ENCODE data around the gene GLRX5. TPM values are rescaled to one million over a fixed set of nuclear protein-coding genes. Genes with fewer than 3 reads are reported as not detected.

Gene GLRX5
- total RNA-seq, 5 donors from 2014 or later (not counting 1 experiment from before 2014, with no cell fraction given), result 15.4 to 24.2 (median 16.0) TPM

- no peaks in the 10 kb centered on the region for H3K9me3 Mint-ChIP-seq
- POLR2A ChIA-PET, result no interaction called here
- CTCF ChIA-PET, result interaction anchor here in 1 of 2 donors (1.0 kb wide), 1 partner anchor 14 kb away, joined by 3 read pairs; no protein-coding TSS in a partner anchor
These were observed 29.2 kb downstream of the GLRX5 start for GRCh38 chr14:95564060-95564459.

GRCh38 chr14:95569440-95569839, 34.6 kb downstream of the GLRX5 start:
- no CpG with 5 or more reads among the region's 3 CpGs for WGBS (ENCODE audit: insufficient coverage)
- ChIA-PET POLR2A (no interaction called here), CTCF (no interaction called here)
- no peaks in the 10 kb centered on the region for H3K9me3 Mint-ChIP-seq
- H3K36me3 ChIP-seq (ENCODE audit: control insufficient read depth in 2 of 2, extremely low read depth in 1 of 2, insufficient read depth in 1 of 2, low read length in 1 of 2), result no peaks in the 10 kb centered on the region
- H3K27ac ChIP-seq (ENCODE audit: low read length), result no peak overlapping the region
- H3K4me3 Mint-ChIP-seq, result no peak overlapping the region
- no peak overlapping the region for H3K27ac Mint-ChIP-seq
- DNase-seq (no peak), ATAC-seq (replicated peaks in 1 of 4) (no peak)
- H3K4me1 ChIP-seq (ENCODE audit: control insufficient read depth in 1 of 2, extremely low read depth in 1 of 2, insufficient read depth in 2 of 2, low read length in 2 of 2), result no peaks in the 10 kb centered on the region
- no peaks in the 10 kb centered on the region for H3K4me1 Mint-ChIP-seq
- no peaks in the 10 kb centered on the region for H3K36me3 Mint-ChIP-seq
- H3K27me3 ChIP-seq (replicated peaks in 1 of 2; ENCODE audit: control insufficient read depth in 2 of 2, extremely low read depth in 1 of 2, insufficient read depth in 2 of 2, low read length in 1 of 2), result peaks cover 0 to 12% of the 10 kb centered on the region in 2 experiments
- peaks cover 4 to 10% of the 10 kb centered on the region in 2 donors for H3K27me3 Mint-ChIP-seq
- no peak overlapping the region for H3K4me3 ChIP-seq (ENCODE audit: control insufficient read depth in 1 of 2, extremely low read depth in 1 of 2, low read length in 1 of 2)
- H3K9me3 ChIP-seq, result no peaks in the 10 kb centered on the region

More at GRCh38 chr14:95564060-95564459, 29.2 kb downstream of the GLRX5 start:
- ATAC-seq (replicated peaks in 1 of 4), result no peak
- Mint-ChIP-seq H3K27me3 (peaks cover 0 to 7% of the 10 kb centered on the region in 2 donors), H3K27ac (no peak overlapping the region), H3K4me1 (peaks cover 6% of the 10 kb centered on the region in 3 donors), H3K36me3 (no peaks in the 10 kb centered on the region), H3K4me3 (no peak overlapping the region)
- Histone ChIP-seq H3K4me1 (ENCODE audit: control insufficient read depth in 1 of 2, extremely low read depth in 1 of 2, insufficient read depth in 2 of 2, low read length in 2 of 2) (peaks cover 0 to 4% of the 10 kb centered on the region in 2 experiments), H3K9me3 (no peaks in the 10 kb centered on the region), H3K27ac (ENCODE audit: low read length) (no peak overlapping the region), H3K36me3 (ENCODE audit: control insufficient read depth in 2 of 2, extremely low read depth in 1 of 2, insufficient read depth in 1 of 2, low read length in 1 of 2) (no peaks in the 10 kb centered on the region), H3K27me3 (replicated peaks in 1 of 2; ENCODE audit: control insufficient read depth in 2 of 2, extremely low read depth in 1 of 2, insufficient read depth in 2 of 2, low read length in 1 of 2) (peaks cover 0 to 10% of the 10 kb centered on the region in 2 experiments), H3K4me3 (ENCODE audit: control insufficient read depth in 1 of 2, extremely low read depth in 1 of 2, low read length in 1 of 2) (no peak overlapping the region)
- WGBS (ENCODE audit: insufficient coverage), result 82% methylated on average over 2 of the region's 4 CpGs
- no peak for DNase-seq

GRCh38 chr14:95573313-95573712, 38.5 kb downstream of the GLRX5 start:
- no peaks in the 10 kb centered on the region for H3K4me1 Mint-ChIP-seq
- H3K27ac ChIP-seq (ENCODE audit: low read length), result no peak overlapping the region
- WGBS (ENCODE audit: insufficient coverage), result 94% methylated on average over 3 of the region's 7 CpGs
- H3K9me3 ChIP-seq, result no peaks in the 10 kb centered on the region
- no peaks in the 10 kb centered on the region for H3K36me3 Mint-ChIP-seq
- ChIA-PET POLR2A (no interaction called here), CTCF (no interaction called here)
- H3K9me3 Mint-ChIP-seq, result no peaks in the 10 kb centered on the region
- no peak for DNase-seq
- peaks cover 4 to 16% of the 10 kb centered on the region in 2 donors for H3K27me3 Mint-ChIP-seq
- H3K4me3 Mint-ChIP-seq, result no peak overlapping the region
- no peak overlapping the region for H3K4me3 ChIP-seq (ENCODE audit: control insufficient read depth in 1 of 2, extremely low read depth in 1 of 2, low read length in 1 of 2)
- no peak for ATAC-seq (replicated peaks in 1 of 4)
- no peaks in the 10 kb centered on the region for H3K36me3 ChIP-seq (ENCODE audit: control insufficient read depth in 2 of 2, extremely low read depth in 1 of 2, insufficient read depth in 1 of 2, low read length in 1 of 2)
- H3K4me1 ChIP-seq (ENCODE audit: control insufficient read depth in 1 of 2, extremely low read depth in 1 of 2, insufficient read depth in 2 of 2, low read length in 2 of 2), result no peaks in the 10 kb centered on the region
- peaks cover 0 to 23% of the 10 kb centered on the region in 2 experiments for H3K27me3 ChIP-seq (replicated peaks in 1 of 2; ENCODE audit: control insufficient read depth in 2 of 2, extremely low read depth in 1 of 2, insufficient read depth in 2 of 2, low read length in 1 of 2)
- H3K27ac Mint-ChIP-seq, result no peak overlapping the region

- no peaks in the 10 kb centered on the region for H3K9me3 ChIP-seq
- H3K4me1 ChIP-seq (ENCODE audit: control insufficient read depth in 1 of 2, extremely low read depth in 1 of 2, insufficient read depth in 2 of 2, low read length in 2 of 2), result no peaks in the 10 kb centered on the region
- ATAC-seq (replicated peaks in 1 of 4) (no peak), DNase-seq (no peak)
- POLR2A ChIA-PET, result no interaction called here
- Mint-ChIP-seq H3K27me3 (peaks cover 9 to 16% of the 10 kb centered on the region in 2 donors), H3K9me3 (no peaks in the 10 kb centered on the region), H3K27ac (no peak overlapping the region), H3K36me3 (no peaks in the 10 kb centered on the region), H3K4me3 (no peak overlapping the region), H3K4me1 (no peaks in the 10 kb centered on the region)
- CTCF ChIA-PET, result no interaction called here
- H3K27me3 ChIP-seq (replicated peaks in 1 of 2; ENCODE audit: control insufficient read depth in 2 of 2, extremely low read depth in 1 of 2, insufficient read depth in 2 of 2, low read length in 1 of 2), result peaks cover 0 to 23% of the 10 kb centered on the region in 2 experiments
- no peak overlapping the region for H3K27ac ChIP-seq (ENCODE audit: low read length)
- H3K36me3 ChIP-seq (ENCODE audit: control insufficient read depth in 2 of 2, extremely low read depth in 1 of 2, insufficient read depth in 1 of 2, low read length in 1 of 2), result no peaks in the 10 kb centered on the region
- 63% methylated on average over 1 of the region's 3 CpGs for WGBS (ENCODE audit: insufficient coverage)
- no peak overlapping the region for H3K4me3 ChIP-seq (ENCODE audit: control insufficient read depth in 1 of 2, extremely low read depth in 1 of 2, low read length in 1 of 2)
These were observed 41.1 kb downstream of the GLRX5 start for GRCh38 chr14:95575840-95576473.

- H3K27ac ChIP-seq (ENCODE audit: low read length), result no peak overlapping the region
- no peak overlapping the region for H3K4me3 ChIP-seq (ENCODE audit: control insufficient read depth in 1 of 2, extremely low read depth in 1 of 2, low read length in 1 of 2)
- Mint-ChIP-seq H3K27me3 (peaks cover 9 to 16% of the 10 kb centered on the region in 2 donors), H3K4me3 (no peak overlapping the region), H3K27ac (no peak overlapping the region), H3K9me3 (no peaks in the 10 kb centered on the region), H3K4me1 (no peaks in the 10 kb centered on the region), H3K36me3 (no peaks in the 10 kb centered on the region)
- H3K9me3 ChIP-seq, result no peaks in the 10 kb centered on the region
- no peaks in the 10 kb centered on the region for H3K4me1 ChIP-seq (ENCODE audit: control insufficient read depth in 1 of 2, extremely low read depth in 1 of 2, insufficient read depth in 2 of 2, low read length in 2 of 2)
- ATAC-seq (replicated peaks in 1 of 4) (peak in 1 of 4 experiments; percentile 32), DNase-seq (no peak)
- ChIA-PET POLR2A (no interaction called here), CTCF (no interaction called here)
- peaks cover 0 to 22% of the 10 kb centered on the region in 2 experiments for H3K27me3 ChIP-seq (replicated peaks in 1 of 2; ENCODE audit: control insufficient read depth in 2 of 2, extremely low read depth in 1 of 2, insufficient read depth in 2 of 2, low read length in 1 of 2)
- no peaks in the 10 kb centered on the region for H3K36me3 ChIP-seq (ENCODE audit: control insufficient read depth in 2 of 2, extremely low read depth in 1 of 2, insufficient read depth in 1 of 2, low read length in 1 of 2)
- 77% methylated on average over 5 of the region's 12 CpGs for WGBS (ENCODE audit: insufficient coverage)
These were observed 42.4 kb downstream of the GLRX5 start for GRCh38 chr14:95577067-95577800.

- no peak overlapping the region for H3K4me3 ChIP-seq (ENCODE audit: control insufficient read depth in 1 of 2, extremely low read depth in 1 of 2, low read length in 1 of 2)
- H3K27ac Mint-ChIP-seq, result no peak overlapping the region
- H3K27me3 Mint-ChIP-seq, result peaks cover 9 to 13% of the 10 kb centered on the region in 2 donors
- DNase-seq (no peak), ATAC-seq (replicated peaks in 1 of 4) (no peak)
- no peak overlapping the region for H3K4me3 Mint-ChIP-seq
- H3K27ac ChIP-seq (ENCODE audit: low read length), result no peak overlapping the region
- H3K9me3 Mint-ChIP-seq, result no peaks in the 10 kb centered on the region
- CTCF ChIA-PET, result interaction anchor here in 1 of 2 donors (0.9 kb wide), 1 partner anchor 14 kb away, joined by 3 read pairs; no protein-coding TSS in a partner anchor
- no peaks in the 10 kb centered on the region for H3K9me3 ChIP-seq
- POLR2A ChIA-PET, result no interaction called here
- H3K4me1 ChIP-seq (ENCODE audit: control insufficient read depth in 1 of 2, extremely low read depth in 1 of 2, insufficient read depth in 2 of 2, low read length in 2 of 2), result no peaks in the 10 kb centered on the region
- H3K36me3 Mint-ChIP-seq, result no peaks in the 10 kb centered on the region
- 0% methylated on average over 1 of the region's 3 CpGs for WGBS (ENCODE audit: insufficient coverage)
- no peaks in the 10 kb centered on the region for H3K4me1 Mint-ChIP-seq
- peaks cover 0 to 18% of the 10 kb centered on the region in 2 experiments for H3K27me3 ChIP-seq (replicated peaks in 1 of 2; ENCODE audit: control insufficient read depth in 2 of 2, extremely low read depth in 1 of 2, insufficient read depth in 2 of 2, low read length in 1 of 2)
- no peaks in the 10 kb centered on the region for H3K36me3 ChIP-seq (ENCODE audit: control insufficient read depth in 2 of 2, extremely low read depth in 1 of 2, insufficient read depth in 1 of 2, low read length in 1 of 2)
These were observed 43.0 kb downstream of the GLRX5 start for GRCh38 chr14:95577870-95578269.
